IPS-18c (cell line): ENCODE results near the gene STK32A.

Source experiments
- H3K4me3 ChIP-seq: 2 replicates; pipeline ENCODE4 v1.7.0; 2013; ENCODE audit warnings: low read depth, mild to moderate bottlenecking, low read length, moderate library complexity; ENCODE audit not compliant: insufficient read depth
- H3K9me3 ChIP-seq: one replicate; pipeline ENCODE4 v1.6.1; 2013; ENCODE audit warnings: mild to moderate bottlenecking, low read length, moderate library complexity; ENCODE audit not compliant: control insufficient read depth, insufficient read depth

STK32A gene

DNA sequence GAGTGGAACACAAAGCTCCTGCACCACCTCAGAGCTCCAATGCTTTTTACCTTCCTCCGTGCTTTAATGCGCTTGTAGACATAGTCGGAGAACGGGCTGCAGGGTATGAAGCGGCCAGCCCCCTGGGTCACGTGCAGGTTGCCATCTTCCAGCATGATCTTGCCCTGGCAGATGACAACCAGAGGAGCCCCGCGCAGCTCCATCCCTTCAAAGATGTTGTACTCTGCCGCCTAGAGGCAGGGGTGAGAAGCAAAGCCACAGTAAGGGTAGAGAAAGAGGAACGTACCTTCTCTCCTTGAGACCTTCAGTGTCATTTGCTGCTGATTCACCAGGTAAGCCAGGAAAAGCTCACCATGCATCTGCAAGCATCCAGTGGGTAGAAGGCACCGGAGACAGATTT, 162.8 kb downstream of the STK32A start:
- H3K9me3 ChIP-seq = no peaks in the 10 kb centered on the region

DNA sequence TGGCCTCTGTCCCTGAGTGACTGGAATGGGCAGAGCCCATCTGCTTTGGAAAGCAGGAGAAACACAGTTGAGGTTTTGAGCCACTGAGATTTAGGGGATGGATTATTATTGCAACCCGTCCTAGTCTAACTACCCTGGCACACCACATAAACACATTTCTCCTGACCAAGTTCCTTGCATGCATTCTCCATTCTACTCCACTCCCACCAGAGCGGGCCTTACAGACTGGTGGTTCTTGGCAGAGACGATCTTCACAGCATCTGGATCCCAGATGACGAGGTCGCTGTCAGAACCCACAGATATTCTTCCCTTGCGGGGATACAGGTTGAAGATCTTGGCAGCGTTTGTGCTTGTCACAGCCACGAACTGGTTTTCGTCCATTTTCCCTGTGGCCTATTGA, 164.0 kb downstream of the STK32A start:
- Histone ChIP-seq H3K4me3 (no peak overlapping the region), H3K9me3 (no peaks in the 10 kb centered on the region)

More for the DNA sequence above, 162.8 kb downstream of the STK32A start:
- H3K4me3 ChIP-seq = no peak overlapping the region

DNA sequence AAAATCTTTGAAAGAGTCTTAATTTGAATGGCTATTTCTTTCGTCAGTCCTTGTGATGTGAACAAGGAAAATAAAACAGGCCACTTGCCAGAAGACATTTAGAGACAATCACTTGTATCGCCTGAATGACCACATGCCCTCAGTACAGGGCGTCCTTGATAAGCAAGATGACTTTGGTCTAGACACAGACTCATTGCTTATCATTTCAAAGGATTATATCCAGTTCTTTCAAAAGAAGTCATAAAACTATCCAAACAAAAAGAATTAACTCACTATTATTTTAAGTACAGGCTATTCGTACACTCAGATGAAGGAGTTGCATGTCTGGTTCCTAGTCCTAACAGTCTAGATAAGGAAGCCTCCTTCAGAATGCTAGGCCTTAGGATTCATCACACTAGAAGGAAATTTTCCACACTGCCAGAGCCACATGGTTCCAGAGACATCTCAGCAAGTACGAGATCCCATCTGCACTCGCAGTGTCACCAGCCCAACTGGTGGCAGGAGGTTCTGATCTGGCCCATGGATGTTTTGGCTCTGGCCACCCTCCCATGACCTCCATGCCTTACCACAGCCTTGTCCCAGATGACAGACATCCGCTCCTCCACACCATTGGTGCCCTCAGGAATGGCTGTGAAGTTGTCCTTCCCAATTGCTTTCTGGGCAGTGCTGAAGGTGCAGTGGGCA, 165.4 kb downstream of the STK32A start:
- H3K9me3 ChIP-seq = no peaks in the 10 kb centered on the region
- H3K4me3 ChIP-seq = no peak overlapping the region

DNA sequence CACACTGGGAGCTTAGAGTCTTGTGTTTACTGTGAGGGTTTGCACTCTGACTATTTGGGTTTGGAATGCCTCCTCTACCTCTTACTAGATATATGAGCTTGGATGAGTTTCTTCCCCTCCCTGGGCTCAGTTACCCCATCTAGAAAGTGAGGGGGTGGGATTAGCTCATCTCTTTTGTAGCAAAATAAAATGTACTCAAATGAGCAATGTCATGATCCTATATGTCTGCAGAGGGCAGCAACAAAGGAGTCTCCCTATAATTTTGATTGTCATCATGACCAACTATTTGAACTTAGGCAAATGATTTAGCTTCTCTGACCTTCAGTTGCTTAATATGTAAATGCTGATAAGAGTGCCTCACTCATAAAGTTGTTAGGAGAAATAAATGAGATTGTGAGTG, 166.1 kb downstream of the STK32A start:
- Histone ChIP-seq H3K4me3 (no peak overlapping the region), H3K9me3 (no peaks in the 10 kb centered on the region)

DNA sequence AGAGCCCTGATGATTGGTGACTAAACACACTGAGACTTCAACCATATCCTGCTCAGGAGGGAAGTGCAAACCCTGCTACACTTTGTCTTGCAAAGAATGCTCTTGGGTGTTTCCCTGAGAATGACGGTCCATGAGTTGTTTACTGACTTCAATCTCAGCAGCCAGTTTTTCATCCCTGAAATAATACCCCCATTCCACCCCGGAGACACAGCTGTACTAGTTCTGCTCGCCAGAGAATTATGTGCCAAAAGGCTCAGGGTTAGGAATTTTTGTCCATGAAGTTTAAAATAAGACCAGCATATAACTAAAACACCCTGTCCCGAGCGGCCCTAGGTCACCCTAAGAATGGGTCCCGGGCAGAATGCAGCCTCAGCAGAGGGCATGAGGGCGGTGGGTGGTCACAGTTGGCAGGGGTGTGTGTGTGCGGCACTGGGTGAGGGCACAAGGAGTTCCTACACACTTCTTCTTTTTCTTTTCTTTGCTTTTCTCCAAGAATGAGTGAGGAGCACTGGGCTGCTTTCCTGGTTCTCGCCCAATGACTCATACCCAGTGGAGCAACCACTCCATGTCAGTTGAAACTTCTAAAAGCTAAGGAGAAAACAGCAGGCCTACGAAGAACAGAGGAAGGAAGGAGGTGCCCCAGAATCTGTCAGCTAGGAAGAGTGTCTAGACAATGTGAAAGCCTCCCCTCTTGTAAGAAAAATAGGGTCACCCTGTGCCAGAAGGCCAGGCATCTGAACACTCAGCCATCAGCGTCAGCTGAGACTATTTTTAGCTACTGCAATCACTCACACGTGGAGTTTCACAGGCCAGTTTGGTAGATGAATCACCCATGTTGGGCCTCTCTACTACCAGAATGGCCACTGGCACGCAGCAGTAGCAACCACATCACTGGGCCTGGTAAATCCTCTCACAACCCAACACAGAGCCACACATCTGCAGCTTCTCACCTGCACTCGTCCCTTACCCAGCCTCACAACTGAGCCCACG, 169.1 kb downstream of the STK32A start:
- Histone ChIP-seq H3K9me3 (no peaks in the 10 kb centered on the region), H3K4me3 (no peak overlapping the region)

DNA sequence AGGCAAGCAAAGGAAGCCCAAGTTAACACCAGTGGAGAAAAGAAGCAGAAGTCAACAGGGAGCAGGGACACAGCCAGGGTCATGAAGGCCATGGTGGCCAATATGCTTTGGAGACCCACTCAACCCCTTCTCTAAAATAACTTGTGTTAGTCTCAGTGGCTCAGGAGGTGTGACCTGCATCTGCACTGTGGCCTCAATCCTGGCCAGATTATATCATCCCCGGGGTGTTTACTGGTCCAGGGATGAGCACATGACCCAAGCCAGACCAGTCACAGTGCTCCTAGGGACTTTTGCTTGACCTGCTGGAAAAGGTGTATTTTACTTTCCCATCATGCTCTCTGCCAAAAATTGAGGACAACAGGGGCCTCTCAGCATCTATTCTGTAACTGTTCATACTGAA, 169.9 kb downstream of the STK32A start:
- Histone ChIP-seq H3K9me3 (no peaks in the 10 kb centered on the region), H3K4me3 (no peak overlapping the region)

DNA sequence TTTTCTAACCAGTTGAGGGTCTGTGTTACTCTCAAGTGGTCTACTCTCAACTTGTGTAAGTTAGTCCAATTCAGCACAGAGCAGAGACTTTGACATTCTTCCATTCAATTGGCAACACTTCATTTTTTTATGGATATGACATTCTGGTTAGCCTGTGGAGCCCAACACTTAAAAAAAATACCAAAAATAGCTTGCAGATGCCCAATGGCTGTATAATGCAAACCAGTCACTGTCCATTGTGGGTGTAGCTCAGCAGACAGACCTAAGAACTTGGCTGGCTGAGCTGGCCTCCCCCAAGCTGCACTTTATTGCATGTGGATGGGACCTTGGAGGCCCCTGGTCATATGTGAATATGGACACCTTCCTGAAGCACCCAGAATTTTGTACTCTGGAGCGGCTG, 171.8 kb downstream of the STK32A start:
- no peaks in the 10 kb centered on the region for H3K9me3 ChIP-seq

DNA sequence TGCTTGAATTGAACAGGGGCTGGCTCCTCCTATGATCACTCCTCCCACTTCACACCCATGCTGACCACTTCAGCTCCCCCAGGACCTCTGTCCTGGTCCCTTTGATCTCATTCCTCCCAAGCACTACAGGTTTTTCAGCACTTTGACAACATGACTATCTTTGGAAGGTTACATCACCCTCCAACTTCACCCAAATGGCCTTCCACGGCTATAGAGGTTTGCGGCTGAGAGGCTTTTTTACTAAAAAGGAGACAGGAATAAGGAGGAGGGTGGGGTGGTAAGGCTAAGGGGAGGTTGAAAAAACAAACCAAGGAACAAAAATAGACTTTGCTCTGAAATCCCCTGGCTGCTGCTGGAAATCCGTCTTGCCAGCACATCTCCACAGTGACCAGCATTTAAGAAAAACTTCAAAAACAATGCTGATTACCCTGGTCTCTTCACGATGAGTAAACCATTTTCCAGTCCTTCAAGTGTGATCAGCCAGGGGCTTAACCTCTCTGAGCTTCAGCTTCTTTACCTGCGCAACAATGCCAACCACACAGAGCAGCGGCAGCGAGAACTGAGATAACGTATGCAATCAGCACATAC, 172.4 kb downstream of the STK32A start:
- Histone ChIP-seq H3K9me3 (no peaks in the 10 kb centered on the region), H3K4me3 (no peak overlapping the region)

More for the DNA sequence above, 171.8 kb downstream of the STK32A start:
- no peak overlapping the region for H3K4me3 ChIP-seq

DNA sequence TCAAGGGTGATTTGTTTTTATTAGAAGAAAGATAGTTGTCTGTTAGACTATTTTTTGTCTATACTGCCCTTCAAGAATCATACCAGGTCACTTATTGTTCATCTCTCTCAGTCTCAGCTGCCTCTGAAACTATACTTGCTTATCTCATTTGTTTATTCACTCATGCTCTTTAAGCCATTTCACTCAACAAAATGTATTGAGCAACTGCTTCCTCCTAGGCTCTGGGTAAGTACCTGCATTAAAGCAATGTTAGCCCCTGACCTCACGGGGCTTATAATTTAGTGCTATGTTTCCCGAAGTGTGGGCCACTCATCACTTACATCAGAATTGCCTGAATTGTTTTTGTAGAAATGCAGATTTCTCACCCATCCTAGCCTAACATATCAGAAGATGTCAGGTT, 174.2 kb downstream of the STK32A start:
- no peak overlapping the region for H3K4me3 ChIP-seq
- H3K9me3 ChIP-seq = no peaks in the 10 kb centered on the region

DNA sequence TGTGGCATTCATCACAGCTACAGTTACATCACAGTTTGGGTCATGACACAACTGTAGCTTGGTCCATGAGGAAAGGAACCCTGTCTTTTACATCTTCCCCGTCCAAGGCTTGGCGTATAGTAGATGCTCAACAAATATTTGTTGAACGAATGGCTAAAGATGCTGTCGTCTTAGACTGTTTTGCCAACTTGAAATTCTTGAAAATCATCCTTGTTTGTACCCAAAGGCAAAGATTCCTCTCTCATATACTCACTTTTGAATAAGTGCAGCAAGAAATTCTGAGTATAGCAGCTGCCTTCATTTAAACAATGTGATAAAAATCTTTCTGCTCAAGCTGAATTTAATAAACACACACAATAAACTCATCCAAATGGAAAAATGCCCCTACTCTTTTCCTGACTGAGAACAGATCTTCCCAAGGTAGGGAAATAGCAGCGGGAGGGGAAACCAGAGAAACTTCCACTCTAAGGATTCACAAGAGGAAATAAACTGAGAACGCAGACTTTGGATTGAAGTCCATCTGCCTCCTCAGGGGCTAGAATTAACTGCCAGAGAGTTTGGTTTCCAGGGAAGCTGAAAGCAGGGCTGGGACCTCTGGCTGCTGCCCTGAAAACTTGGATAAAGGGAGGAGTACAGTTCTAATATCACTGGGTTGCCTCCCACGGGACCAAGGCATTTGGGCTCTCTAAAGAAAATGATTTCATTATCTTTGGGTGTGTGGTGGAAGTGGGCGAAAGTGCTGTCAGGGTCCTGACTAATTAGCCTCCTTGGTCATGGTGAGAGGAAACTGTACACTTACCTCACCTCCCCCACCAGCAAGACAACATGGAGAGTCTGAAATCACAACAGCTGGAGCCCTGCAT, 175.9 kb downstream of the STK32A start:
- Histone ChIP-seq H3K4me3 (no peak overlapping the region), H3K9me3 (no peaks in the 10 kb centered on the region)

DNA sequence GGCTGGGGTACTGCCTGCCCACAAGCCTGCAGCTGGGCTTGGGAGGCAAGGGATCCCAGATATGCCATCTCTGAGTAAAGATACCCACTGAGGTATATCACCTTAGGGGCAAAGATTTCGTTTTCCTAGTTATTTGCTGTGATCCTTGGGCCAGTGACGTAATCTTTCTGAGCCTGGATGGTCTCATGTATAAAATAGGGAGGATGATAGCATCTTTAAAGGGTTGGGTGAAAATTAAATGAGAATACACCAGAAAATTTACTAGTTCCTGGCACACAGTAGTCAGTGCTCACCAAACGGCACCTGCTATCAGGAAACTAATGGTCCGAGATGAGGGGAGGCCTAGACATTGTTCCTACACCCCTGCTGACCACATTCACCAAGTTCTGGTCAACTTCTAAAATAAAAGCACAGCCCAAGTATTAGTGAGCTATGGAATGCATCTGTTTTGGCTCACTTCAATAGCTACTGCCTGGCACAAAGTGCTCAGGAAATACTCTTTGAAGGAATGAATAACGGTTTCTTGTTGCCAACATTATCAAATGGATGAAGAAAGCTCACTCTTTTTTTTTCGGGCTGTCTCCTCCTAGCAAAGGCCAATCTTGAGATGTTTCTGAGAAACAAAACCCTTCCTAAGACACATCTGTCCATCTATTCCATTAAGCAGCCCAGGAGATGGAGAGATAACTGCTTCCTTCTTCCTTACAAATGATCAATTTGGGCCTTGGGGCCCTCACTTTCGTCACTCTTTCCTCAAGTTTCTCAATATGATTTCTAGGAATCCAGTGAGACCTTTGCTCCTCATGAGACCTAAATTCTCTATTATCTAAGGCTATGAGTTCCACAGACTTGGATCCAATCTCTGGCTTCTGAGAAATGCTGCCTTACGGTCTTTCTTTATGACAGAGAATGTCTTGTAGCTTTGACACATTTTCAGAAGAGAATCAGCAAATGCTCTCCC, 176.8 kb downstream of the STK32A start:
- H3K4me3 ChIP-seq = no peak overlapping the region
- H3K9me3 ChIP-seq = no peaks in the 10 kb centered on the region

DNA sequence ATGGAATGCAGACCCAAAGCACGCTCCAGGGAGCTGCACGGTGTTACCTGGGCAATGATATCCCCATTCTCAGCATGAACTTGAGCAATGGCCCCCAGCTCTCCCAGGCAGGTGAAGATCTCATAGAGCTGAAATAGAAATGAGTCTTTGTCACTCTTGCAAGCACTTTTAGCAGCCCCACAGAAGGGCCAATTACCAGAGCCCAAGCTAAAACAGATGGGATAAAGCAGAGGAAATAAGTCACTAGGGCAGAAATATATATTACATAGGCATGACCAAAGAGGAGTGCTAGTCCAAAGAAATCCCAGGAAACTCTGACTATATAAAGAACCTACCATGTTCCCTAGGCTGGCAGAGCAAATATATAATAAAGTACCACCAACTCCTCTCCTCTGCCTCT, 177.7 kb downstream of the STK32A start:
- Histone ChIP-seq H3K9me3 (no peaks in the 10 kb centered on the region), H3K4me3 (no peak overlapping the region)

DNA sequence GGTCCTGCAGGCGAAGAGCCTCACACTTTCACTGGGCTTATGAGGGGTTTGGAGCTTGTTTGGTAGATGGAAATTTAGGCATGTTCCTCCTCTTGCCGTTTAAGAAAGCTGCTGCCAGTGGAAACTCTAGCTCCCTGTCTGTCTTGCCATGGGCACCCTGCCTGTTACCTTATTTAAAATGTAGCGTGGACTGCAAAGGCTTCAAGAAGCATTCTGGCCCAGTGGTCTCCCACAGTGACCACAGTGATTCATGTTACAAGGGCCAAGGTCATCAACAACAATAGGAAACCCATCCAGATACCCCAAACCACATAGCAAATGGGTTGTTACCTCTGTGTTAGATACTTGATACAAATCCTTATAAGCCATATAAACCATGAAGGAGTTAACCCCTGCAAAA, 178.4 kb downstream of the STK32A start:
- Histone ChIP-seq H3K9me3 (no peaks in the 10 kb centered on the region), H3K4me3 (no peak overlapping the region)

DNA sequence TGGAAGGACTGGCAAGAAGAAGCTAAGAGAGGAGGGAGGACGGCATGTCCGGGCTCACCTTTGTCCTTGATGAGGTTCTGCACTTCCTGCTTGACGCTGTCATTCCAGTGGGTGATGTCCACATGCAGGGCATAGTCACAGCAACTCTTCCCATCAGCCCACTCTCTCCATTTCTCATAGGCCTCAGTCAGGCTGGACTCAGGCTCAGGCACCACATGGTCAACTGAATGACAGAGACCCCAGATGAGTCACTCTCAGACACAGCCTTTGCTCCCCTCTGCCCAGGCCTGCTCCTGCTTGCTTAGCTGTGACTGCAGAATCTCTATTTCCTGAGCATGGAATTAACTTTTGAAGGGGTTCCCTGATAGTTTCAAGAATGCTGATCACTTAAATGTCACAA, 180.8 kb downstream of the STK32A start:
- H3K4me3 ChIP-seq = no peak overlapping the region
- H3K9me3 ChIP-seq = no peaks in the 10 kb centered on the region

DNA sequence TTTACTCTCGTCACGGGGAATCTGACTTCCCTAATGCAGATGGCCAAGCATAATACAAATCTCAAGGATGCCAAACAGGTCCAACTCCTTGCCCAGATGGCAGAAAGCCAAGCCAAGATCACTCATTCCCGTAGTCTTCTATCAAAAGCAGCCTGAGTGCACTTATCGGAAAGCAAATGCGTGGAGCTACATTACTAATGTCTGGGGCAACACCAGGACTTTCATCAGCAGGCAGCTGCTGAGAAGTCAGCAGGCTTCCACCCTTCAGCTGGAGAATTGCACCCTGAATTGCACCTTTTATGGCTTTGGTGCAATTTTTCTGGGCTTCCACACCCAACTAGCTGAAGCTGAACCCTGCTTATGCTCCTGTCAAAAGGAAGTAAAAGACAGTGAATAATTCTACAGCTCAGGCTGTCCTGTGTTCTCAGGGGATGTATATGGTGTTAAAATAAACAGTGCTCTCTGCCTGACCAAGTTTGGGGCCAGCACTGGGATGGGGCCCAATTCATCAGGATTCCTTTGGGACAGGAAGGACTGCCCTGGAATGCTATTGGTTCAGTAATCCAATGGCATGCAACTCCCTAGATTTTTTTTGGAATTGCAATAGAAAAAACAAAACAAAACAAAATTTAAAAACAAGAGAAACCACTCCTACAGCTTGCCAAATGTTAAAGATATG, 182.4 kb downstream of the STK32A start:
- no peak overlapping the region for H3K4me3 ChIP-seq
- H3K9me3 ChIP-seq = no peaks in the 10 kb centered on the region

DNA sequence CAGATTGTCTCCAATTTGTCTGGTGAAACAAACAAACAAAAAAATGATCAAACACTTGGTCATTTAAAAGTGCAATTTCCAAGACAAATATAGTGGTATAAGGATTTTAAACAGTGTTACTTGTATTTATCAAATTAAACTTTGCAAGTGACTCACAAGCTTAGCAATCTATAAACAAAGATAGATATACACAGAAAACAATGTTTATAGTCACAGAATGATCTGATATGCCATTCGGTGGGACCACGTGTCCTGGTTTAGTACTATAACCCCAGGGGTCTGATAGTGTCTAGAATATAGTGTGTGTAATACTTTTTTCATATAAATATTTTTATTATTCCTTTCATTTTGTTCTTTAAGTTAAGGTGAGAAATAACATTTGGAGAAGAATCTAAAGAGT, 183.8 kb downstream of the STK32A start:
- Histone ChIP-seq H3K9me3 (no peaks in the 10 kb centered on the region), H3K4me3 (no peak overlapping the region)
